ENCODE measurements around the gene MRPL48.
"Not testable (repeated sequence)": the region's sequence is repeated elsewhere in the genome, so short reads cannot be mapped to it uniquely, and the experiment has no call there.

The MRPL48 gene

GRCh38 chr11:73787643-73788558 is at the start of gene MRPL48:
MRPL48 (plus strand) TSS chr11:73787874; CDS start chr11:73787972, 98 bp downstream.
- DNase-seq (ENCODE audit: low spot score), result peak; percentile 92

DNA sequence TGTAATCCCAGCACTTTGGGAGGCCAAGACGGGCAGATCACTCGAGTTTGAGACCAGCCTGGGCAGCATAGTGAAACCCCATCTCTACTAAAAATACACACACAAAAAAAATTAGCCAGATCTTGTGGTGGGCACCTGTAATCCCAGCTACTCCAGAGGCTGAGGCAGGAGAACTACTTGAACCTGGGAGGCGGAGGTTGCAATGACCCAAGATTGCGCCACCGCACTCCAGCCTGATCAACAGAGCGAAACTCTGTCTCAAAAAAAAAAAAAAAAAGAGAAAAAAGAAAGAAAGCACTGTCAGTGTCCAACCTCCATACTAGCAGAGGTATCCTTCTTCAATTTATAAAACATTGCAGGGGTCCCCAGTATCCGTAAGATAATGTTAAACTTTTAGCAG is 44.6 kb upstream of the MRPL48 start:
- DNase-seq (ENCODE audit: low spot score), result no peak

- no peak for DNase-seq (ENCODE audit: low spot score)
Observed at GRCh38 chr11:73746701-73747100, 41.0 kb upstream of the MRPL48 start.

GRCh38 chr11:73747762-73748161 is 39.9 kb upstream of the MRPL48 start:
- DNase-seq (ENCODE audit: low spot score), result no peak

DNA sequence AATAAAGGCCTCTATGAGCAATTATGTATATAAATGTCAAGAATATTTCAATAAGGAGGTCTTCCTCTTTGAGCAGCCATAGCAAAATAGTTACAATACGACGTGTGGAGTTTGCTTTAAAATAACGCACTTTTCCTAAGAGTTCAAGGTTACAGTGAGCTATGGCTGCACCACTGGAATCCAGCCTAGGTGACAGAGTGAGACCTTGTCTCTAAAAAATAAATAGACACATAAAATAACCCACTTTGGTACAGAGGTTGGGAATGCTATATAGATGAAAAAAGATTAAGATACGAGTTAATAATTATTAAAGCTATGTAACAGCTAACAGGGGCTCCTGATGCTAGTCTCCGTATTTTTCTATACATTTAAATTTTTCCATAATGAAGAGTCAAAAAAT is 39.4 kb upstream of the MRPL48 start:
- no peak for DNase-seq (ENCODE audit: low spot score)

DNA sequence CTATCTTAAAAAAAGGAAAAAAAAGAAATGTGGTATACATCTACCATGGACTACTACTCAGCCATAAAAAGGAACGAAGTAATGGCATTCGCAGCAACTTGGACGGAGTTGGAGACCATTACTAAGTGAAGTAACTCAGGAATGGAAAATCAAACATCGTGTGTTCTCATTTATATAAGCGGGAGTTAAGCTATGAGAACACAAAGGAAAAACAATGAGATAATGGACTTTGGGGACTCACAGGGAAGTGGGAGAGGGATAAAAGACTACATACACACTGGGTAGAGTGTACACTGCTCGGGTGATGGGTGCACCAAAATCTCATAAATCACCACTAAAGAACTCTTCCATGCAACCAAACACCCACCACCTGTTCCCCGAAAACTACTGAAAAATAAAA is 38.6 kb upstream of the MRPL48 start:
- DNase-seq (ENCODE audit: low spot score), result no peak

GRCh38 chr11:73750228-73750627 is 37.4 kb upstream of the MRPL48 start:
- no peak for DNase-seq (ENCODE audit: low spot score)

DNA sequence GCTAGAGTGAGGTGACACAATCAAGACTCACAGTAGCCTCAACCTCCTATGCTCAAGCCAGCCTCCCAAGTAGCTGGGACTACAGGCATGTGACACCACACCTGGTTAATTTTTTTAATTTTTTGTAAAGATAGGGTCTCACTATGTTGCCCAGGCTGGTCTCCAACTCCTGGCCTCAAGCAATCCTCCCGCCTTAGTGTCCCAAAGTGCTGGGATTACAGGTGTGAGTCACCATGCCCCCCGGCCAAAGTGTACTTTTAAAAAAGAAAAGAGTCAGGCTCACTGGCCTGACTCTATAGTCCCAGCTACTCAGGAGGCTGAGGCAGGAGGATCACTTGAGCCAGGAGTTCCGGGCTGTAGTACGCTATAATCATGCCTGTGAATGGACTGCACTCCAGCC is 36.8 kb upstream of the MRPL48 start:
- DNase-seq (ENCODE audit: low spot score), result not testable (repeated sequence)

DNA sequence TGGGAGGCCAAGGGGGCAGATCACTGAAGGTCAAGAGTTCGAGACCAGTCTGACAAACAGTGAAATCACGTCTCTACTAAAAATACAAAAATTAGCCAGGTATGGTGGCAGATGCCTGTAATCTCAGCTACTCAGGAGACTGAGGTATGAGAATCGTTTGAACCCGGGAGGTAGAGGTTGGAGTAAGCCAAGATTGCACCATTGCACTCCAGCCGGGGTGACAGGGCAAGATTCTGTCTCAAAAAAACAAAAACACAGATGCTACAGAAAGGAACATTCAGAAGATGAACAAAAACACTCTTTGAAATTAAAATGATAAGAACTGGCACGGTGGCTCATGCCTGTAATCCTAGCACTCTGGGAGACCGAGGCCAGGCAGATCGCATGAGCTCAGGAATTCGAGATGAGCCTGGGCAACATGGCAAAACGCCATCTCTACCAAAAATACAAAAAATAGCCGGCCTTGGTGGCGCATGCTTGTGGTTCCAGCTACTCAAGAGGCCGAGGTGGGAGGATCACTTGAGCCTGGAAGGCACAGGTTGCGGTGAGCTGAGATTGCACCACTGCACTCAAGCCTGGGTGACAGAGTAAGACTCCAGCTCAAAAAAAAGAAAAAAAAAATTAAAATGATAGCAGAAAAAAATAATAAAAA is 35.3 kb upstream of the MRPL48 start:
- no peak for DNase-seq (ENCODE audit: low spot score)

DNA sequence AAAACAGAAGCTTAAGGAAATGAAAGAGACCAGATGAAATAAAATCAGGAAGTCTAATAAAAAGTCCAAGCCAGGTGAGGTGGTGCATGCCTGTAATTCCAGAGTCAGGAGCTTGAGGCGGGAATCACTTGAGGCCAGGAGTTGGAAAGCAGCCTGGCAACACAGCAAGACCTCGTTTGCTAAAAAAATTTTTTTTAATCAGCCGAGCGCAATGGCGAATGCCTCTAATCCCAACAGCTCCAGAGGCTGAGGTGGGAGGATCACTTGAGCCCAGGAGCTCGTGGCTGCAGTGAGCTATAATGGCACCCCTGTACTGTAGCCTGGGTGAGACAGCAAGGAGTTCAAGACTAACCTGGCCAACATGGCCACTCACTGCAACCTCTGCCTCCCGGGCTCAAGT is 34.8 kb upstream of the MRPL48 start:
- no peak for DNase-seq (ENCODE audit: low spot score)

- no peak for DNase-seq (ENCODE audit: low spot score)
Observed at GRCh38 chr11:73753938-73754337, 33.7 kb upstream of the MRPL48 start.

DNA sequence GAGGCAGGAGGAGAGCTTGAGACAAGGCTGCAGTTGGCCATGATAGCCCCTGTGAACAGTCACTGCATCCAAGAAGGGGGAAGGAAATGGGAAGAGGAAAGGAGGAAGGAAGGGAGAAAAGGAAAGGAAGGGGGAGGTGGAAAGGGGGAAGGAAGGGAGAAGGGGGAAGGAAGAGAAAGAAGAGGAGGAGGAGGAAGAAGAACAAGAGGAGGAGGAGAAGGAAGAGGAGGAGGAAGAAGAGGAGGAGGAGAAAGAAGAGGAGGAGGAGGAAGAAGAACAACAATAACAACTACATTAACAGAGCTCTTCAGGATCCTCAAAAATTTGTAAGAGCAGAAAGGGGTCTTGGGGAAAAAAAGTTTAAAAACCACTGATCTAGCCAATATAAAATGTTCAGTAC is 32.0 kb upstream of the MRPL48 start:
- no peak for DNase-seq (ENCODE audit: low spot score)

DNA sequence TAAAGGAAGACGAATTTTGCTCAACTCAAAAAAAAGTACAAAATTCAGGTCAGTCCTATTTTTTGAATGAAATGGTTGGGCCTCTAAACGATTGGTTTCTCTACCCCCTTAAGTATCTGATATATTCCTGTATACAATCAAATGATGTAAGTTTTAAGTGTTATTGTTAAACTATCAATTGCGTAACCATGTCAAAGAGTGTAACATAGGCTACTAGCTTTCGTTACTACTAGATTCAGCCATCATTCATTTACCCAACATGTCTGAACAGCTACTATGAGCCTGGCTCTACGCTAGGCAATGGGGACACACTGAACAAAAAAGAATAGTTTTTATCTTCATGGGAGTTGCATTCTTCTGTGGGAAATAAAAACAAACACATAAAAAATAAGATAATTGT is 30.1 kb upstream of the MRPL48 start:
- DNase-seq (ENCODE audit: low spot score), result no peak

GRCh38 chr11:73758451-73758850 is 29.2 kb upstream of the MRPL48 start:
- no peak for DNase-seq (ENCODE audit: low spot score)

- no peak for DNase-seq (ENCODE audit: low spot score)
Observed at GRCh38 chr11:73759610-73760134, 28.0 kb upstream of the MRPL48 start.

- peak; percentile 22 for DNase-seq (ENCODE audit: low spot score)
Observed at GRCh38 chr11:73760135-73760678, 27.5 kb upstream of the MRPL48 start.

- peak; percentile 98 for DNase-seq (ENCODE audit: low spot score)
Observed at GRCh38 chr11:73760679-73761402, 26.8 kb upstream of the MRPL48 start, which contains the start of gene RAB6A. RAB6A (minus strand) TSS chr11:73761074; CDS start chr11:73760635, 439 bp downstream.

GRCh38 chr11:73761403-73761945 is 26.2 kb upstream of the MRPL48 start:
- no peak for DNase-seq (ENCODE audit: low spot score)

DNA sequence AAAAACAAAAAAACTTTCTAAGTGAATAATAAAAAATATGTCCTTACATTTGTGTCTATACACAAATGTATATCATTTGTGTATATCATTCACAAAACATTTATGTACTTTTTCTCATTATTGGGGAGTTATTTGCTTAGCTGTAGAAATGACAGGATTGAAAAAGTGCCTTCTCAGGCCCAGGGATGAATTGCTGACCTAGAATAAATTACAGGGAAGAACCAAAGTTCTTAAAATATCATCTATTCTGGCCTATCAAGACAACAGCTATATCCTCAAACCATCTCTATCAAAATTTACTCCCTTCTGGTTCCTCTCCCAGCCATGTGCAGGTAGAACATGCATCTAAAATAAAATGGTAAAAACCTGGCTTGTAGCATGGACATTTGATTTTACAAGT is 24.9 kb upstream of the MRPL48 start:
- DNase-seq (ENCODE audit: low spot score), result no peak

DNA sequence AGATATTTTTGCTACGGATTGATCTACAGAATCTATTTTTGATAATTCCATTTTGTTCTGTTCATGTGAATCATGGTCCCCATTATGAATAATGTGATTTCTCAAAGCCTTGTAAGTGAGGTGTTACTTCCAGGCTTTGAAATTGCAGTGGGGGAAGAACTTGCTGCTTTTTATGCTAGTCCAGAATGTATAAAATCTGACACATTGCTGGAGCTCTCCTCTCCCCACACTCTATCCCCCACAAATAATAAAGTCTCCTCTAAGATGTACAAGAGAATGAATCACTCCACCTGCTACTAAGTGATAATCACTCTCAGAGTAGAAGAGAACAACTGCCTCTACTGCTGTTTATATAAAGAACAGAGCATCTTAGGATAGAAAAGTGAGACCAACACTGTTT is 20.9 kb upstream of the MRPL48 start:
- DNase-seq (ENCODE audit: low spot score), result no peak

GRCh38 chr11:73770811-73771210 is 16.9 kb upstream of the MRPL48 start:
- DNase-seq (ENCODE audit: low spot score), result not testable (repeated sequence)

All from germinal center (tissue), 1 donor.